Measurements from ENCODE around the gene PCMTD2. TPM values are rescaled to one million over a fixed set of nuclear protein-coding genes. Genes with fewer than 3 reads are reported as not detected.
"Not testable (repeated sequence)": the region's sequence is repeated elsewhere in the genome, so short reads cannot be mapped to it uniquely, and the experiment has no call there.

PCMTD2 gene
- total RNA-seq, 4 donors from 2014 or later: 34.5 to 58.9 (median 47.8) TPM

GRCh38 chr20:64231621-64232550 is 23.7 kb upstream of the PCMTD2 start:
- no peaks in the 10 kb centered on the region for H3K36me3 ChIP-seq
- no peaks in the 10 kb centered on the region for H3K9me3 ChIP-seq
- intact Hi-C loops (cut with DNase I): no loop called here
- no peaks in the 10 kb centered on the region for H3K4me1 ChIP-seq
- no peak for TF ChIP-seq CTCF (IDR thresholded peaks at IDR 0.05)
- TF ChIP-seq POLR2A (IDR thresholded peaks at IDR 0.05): no peak
- peaks cover 0 to 3% (median 0%) of the 10 kb centered on the region in 4 donors for H3K27me3 ChIP-seq
- 80 to 97% methylated on average over 2 to 6 of the region's 27 CpGs for WGBS, 2 donors
- DNase-seq: no peak
- no peak overlapping the region for H3K4me3 ChIP-seq
- no peak overlapping the region for H3K27ac ChIP-seq

GRCh38 chr20:64232794-64233193 is 22.8 kb upstream of the PCMTD2 start:
- TF ChIP-seq POLR2A (IDR thresholded peaks at IDR 0.05) (no peak), CTCF (IDR thresholded peaks at IDR 0.05) (no peak)

GRCh38 chr20:64233725-64234124 is 21.8 kb upstream of the PCMTD2 start:
- no peak overlapping the region for H3K27ac ChIP-seq
- no peaks in the 10 kb centered on the region for H3K9me3 ChIP-seq
- 61 to 86% methylated on average over 5 of the region's 5 CpGs for WGBS, 2 donors
- TF ChIP-seq CTCF (IDR thresholded peaks at IDR 0.05) (no peak), POLR2A (IDR thresholded peaks at IDR 0.05) (no peak)
- no peaks in the 10 kb centered on the region for H3K27me3 ChIP-seq
- H3K4me1 ChIP-seq: no peaks in the 10 kb centered on the region
- no peaks in the 10 kb centered on the region for H3K36me3 ChIP-seq
- H3K4me3 ChIP-seq: no peak overlapping the region
- intact Hi-C loops (cut with DNase I): no loop called here
- DNase-seq: no peak

More at GRCh38 chr20:64232794-64233193, 22.8 kb upstream of the PCMTD2 start:
- Histone ChIP-seq H3K27ac (no peak overlapping the region), H3K4me3 (no peak overlapping the region), H3K36me3 (no peaks in the 10 kb centered on the region), H3K27me3 (peaks cover 0 to 3% (median 0%) of the 10 kb centered on the region in 4 donors), H3K4me1 (no peaks in the 10 kb centered on the region), H3K9me3 (no peaks in the 10 kb centered on the region)
- intact Hi-C loops (cut with DNase I): no loop called here
- 78 to 79% methylated on average over 3 of the region's 3 CpGs for WGBS, 2 donors
- DNase-seq: no peak

- intact Hi-C loops (cut with DNase I): no loop called here
- DNase-seq: no peak
- H3K4me1 ChIP-seq: no peaks in the 10 kb centered on the region
Observed at GRCh38 chr20:64234291-64234791, 21.2 kb upstream of the PCMTD2 start.

GRCh38 chr20:64234921-64235565 is 20.5 kb upstream of the PCMTD2 start:
- H3K27ac ChIP-seq; H3K4me1 ChIP-seq; H3K36me3 ChIP-seq; DNase-seq; H3K9me3 ChIP-seq; H3K27me3 ChIP-seq; H3K4me3 ChIP-seq; intact Hi-C loops (cut with DNase I): not testable (repeated sequence)
- WGBS, 2 donors: 93% methylated on average over 5 of the region's 17 CpGs; no CpG with 5 or more reads in 1 of the 2 donors

More at GRCh38 chr20:64234291-64234791, 21.2 kb upstream of the PCMTD2 start:
- Histone ChIP-seq H3K9me3 (no peaks in the 10 kb centered on the region), H3K36me3 (no peaks in the 10 kb centered on the region), H3K4me3 (no peak overlapping the region), H3K27ac (no peak overlapping the region), H3K27me3 (no peaks in the 10 kb centered on the region)
- 86 to 100% methylated on average over 1 to 3 of the region's 11 CpGs for WGBS, 2 donors
- TF ChIP-seq POLR2A (IDR thresholded peaks at IDR 0.05) (no peak), CTCF (IDR thresholded peaks at IDR 0.05) (no peak)
